GM18868 (cell line): ENCODE data around the gene ZNF524.
"Not testable (repeated sequence)": the region's sequence is repeated elsewhere in the genome, so short reads cannot be mapped to it uniquely, and the experiment has no call there.

ENCODE experiments used
- ATAC-seq: cut with Tn5 transposase; IDR thresholded peaks from one replicate; pipeline ENCODE4 v1.9.1; 2021; ENCODE audit warnings: mild to moderate bottlenecking, moderate library complexity; ENCODE audit not compliant: unreplicated experiment

Gene ZNF524, protein sequence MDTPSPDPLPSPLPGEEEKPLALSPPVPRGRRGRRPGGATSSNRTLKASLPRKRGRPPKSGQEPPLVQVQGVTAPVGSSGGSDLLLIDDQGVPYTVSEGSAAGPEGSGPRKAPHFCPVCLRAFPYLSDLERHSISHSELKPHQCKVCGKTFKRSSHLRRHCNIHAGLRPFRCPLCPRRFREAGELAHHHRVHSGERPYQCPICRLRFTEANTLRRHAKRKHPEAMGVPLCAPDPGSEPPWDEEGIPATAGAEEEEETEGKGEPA

DNA sequence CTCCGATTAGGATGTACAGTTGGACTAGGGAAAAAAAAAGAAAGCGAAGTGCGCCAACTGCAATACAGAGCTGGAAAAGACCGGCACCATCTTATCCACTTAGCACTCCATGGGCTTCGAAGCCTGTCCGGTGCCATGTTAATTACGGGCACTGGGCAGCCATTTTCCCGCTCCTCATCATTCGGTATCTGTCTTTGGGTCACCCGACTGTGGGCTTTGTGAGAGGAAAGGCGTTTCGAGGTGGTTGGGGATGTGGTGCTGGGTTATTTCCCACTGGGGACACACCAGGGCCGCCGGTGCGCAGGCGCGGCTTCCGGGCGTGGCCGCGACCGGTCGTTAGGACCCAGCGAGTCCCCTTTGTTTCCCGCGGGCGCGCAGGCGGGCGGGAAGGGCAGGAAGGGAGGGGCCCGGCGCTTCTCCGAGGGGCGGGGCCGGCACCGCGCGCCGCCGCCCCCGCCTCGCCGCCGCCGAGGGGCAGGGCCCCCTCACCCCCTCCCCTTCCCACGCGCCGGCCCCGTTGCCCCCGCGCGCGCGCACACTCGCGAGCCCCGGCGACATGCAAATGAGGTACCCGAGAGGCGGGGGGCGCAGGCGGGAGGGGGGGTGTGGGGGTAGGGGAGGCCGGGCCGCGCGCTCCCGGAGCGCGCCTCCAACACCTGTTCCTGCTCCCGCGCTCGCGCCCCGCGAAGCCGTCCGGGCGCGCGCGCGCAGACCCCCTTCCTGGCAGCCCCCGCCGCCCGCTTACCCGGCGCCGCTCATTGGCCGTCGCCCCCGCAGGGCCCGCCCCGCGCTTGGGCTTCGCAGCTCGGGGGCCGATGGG, at the start of gene ZNF524:
ZNF524 (plus strand) TSS at position 447 of the 820 bp plus-strand sequence. CDS start 1,825 bp downstream, outside the sequence.
- ATAC-seq: peak; percentile 47

DNA sequence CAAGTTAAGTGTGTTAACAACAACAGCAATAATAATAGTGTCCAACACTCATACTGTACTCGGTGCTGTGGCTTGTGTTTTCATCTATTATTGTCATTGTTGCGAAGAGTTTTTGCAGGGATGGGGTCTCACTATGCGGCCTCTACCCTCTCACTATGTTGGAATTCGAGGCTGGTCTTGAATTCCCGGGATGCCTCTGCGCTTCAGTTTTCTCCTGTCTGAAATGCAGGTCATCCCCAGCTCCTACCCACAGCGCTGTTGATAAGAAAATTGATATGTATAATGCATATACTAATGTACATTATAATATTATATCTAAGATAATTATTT, 49.8 kb upstream of the ZNF524 start:
- no peak for ATAC-seq

DNA sequence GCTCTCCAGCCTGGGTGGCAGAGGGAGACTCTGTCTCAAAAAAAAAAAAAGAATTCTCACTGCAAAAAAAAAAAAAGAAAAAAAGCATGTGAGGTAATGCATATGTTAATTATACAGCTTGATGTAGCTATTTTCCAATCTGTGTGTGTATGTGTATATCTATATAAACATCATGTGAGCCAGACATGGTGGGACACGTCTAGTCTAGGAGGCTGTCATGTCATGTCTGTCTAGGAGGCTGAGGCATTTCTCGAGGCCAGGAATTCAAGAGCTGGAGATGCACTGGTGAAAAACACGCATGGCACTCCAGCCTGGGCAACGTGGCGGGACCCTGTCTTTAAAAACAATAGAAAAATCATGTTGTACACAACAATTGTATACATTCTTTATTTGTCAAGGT, 47.9 kb upstream of the ZNF524 start:
- no peak for ATAC-seq

DNA sequence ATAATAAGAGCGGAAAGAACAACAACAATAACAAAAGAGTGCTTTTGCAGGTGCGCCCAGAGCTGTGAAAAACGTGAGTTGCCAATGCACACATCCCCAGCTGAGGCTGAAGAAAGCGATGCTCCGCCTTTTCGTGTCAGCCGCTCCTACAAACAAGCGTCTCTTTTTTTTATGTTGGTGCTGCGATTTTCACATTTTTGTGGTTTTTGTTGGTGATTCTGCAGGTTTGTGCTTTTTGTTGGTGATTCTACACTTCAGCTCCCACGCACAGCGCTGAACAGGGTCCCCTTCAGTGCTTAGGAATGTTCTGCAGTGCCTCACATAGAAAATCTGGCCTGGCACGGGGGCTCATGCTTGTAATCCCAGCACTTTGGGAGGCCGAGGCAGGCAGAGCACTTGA, 47.5 kb upstream of the ZNF524 start:
- ATAC-seq: no peak

DNA sequence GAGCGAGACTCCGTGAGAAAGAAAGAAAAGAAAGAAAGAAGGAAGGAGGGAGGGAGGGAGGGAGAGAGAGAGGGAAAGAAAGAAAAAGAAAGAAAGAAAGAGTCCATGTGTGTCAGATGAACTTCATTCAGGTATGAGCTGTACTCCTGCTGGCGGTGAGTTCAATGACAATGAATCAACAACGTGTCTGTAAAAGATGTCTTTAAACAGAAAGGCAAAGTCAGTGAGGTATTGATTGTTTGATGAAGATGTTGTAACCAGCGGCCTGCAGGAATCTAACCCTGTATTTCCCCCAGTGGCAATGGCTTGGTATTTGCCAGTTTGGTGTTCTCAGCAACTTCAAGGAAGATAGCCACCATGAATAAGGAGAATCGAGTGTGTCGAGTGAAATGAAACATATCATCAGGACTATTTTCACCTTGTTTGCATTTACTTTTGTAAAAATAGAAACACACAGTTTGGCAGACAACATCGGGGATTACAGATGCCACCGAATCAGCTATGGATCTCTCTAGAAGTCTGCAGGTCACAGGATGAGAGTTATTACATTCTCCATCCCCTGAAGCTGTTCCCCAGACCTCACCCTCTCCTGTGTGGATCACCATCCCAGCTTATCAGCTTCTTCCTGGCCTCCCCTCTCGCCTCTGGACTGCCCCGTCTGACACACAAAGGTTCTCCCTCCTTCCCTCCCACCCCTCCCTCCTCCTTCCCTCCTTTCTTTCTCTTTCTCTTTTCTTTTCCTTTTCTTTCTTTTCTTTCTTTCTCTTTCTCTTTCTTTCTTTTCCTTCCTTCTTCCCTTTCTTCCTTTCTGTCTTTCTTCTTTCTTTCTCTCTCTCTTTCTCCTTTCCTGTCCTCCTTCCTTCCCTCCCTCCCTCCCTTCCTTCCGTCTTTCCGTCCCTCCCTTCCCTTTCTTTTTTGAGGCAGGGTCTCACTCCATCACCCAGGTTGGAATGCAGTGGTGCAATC, 46.6 kb upstream of the ZNF524 start:
- ATAC-seq: no peak

DNA sequence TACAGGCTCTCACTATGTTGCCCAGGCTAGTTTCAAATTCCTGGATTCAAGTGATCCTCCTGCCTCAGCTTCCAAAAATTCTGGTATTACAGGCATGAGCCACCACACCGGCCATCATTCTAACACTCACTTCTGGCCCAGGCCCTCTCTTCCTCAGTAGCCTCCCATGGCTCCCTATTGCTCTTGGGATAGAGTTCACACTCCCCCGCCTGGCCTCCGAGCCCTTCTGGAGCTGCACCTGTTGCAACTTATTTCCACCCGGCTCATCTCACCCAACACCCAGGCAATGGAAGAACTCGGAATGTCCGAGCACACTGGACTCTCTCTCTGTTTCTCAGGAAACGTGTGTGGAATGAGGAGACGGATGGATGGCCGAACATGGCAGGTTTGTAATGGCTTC, 45.8 kb upstream of the ZNF524 start:
- ATAC-seq: no peak

DNA sequence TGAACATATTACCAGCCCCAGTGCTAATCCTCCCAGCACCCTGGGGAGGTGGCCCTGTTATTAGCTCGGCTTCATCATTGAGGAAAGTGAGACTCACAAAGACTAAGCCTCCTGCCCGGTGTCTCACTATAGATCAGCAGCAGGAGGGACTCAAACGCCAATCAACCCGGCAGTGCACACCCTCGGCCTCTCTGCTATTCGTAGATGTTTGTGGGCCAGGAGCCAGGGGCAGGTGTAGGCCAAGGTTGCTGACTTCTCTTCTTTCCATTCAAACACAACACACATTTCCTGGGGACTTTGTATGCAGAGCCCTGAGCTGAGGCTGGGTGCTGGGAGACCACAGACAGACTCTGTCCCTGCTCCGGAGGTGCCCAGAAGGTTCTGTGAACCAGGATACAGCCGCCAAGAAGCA, 45.3 kb upstream of the ZNF524 start:
- no peak for ATAC-seq

DNA sequence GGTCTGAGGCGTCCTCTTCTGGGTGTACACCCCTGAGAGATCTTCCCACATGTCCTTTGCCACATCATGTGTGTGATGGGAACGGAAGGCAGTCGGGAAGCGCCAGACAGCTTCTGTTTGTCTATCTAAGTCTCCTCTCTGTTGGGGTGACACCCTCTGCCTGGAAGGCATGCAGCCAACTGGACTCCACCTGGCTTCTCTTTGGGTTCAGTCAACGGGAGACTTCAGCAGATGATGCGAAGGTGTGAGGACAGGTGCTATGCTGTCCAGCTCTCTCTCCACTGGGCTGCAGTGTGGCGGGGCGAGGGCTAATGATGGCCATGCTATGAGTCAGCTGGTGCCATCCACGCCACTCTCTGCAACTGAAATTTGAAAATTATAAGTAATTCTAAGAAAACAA, 40.4 kb upstream of the ZNF524 start:
- ATAC-seq: no peak

DNA sequence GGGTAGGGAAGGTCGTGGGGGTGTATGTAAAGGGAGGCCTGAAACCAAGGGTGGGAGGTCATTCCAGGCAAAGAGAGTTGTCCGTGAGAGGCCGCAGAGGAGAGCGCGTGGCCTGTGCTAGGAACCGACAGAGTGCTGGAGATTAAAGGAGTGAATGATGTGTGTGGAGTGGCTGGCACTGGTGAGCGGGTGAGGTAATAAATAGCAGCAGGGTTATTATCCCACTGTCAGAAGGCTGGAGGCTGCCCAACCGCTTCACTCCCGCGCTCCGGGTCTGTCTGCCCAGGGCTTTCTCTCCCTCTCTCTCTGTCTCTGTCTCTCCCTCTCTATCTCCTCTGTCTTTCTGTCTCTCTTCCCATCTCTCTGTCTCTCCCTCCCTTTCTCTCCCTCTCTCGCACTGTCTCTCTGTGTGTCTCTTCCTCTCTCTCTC, 36.8 kb upstream of the ZNF524 start:
- no peak for ATAC-seq

DNA sequence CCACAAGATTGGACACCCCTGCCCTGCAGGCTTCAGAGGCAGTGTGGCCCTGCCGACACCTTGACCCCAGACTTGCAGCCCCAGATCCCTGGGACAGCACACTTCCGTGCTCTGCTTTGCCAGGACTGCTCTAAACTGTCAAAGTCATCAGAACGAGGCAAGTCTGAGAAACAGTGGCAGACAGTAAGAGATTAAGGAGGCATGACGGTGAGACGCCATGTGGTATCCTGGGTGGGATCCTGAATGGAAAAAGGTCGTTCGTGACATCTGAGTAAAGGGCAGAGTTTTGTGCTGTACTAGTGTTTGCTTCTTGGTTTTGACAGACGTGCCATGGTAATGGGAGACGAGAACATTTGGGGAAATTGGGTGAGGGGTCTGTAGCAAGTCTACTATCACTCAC, 33.3 kb upstream of the ZNF524 start:
- no peak for ATAC-seq

DNA sequence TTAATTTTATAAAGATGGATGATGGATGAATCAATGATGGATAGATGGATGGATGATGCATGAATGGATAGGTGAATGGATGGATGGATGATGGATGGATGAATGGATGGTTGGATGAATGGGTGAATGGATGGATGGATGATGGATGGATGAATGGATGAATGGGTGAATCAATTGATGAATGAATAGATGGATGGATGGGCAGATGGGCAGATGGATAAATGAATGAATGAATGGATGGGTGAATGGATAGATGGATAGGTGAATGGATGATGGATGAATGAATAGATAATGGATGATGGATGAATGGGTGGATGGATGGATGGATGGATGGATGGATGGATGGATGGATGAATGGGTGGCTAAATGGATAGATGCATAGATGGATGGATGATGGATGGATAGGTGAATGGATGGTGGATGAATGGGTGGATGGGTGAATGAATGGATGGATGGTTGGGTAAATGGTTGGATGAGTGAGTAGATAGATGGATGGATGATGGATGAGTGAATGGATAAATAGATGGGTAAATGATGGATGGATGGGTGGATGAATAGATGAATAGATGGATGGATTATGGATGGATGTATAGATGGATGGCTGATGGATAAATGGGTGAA, 32.3 kb upstream of the ZNF524 start:
- no peak for ATAC-seq

DNA sequence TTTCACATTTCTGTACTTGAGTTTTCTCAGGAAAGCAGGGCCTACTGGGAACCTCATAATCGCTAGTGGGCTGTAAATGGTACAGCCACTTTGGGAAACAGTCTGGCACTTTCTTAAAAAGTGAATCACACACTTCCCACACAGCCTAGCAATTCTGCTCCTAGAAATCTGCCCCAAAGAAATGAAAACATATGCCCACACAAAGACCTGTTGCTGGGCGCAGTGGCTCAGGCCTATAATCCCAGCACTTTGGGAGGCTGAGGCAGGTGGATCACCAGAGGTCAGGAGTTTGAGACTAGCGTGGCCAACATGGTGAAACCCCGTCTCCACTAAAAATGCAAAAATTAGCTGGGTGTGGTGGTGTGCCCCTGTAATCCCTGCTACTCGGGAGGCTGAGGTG, 30.6 kb upstream of the ZNF524 start:
- not testable (repeated sequence) for ATAC-seq

DNA sequence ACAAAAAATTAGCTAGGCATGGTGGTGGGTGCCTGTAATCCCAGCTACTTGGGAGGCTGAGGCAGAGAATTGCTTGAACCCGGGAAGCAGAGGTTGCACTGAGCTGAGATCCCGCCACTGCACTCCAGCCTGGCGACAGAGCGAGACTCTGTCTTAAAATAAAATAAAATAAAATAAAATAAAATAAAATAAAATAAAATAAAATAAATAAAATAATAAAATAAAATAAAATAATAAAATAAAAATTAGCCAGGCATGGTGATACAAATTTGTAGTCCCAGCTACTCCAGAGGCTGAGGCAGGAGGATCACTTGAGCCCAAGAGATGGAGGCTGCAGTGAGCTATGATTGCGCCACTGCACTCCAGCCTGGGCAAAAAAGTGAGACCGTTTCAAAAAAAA, 26.2 kb upstream of the ZNF524 start:
- ATAC-seq: not testable (repeated sequence)

DNA sequence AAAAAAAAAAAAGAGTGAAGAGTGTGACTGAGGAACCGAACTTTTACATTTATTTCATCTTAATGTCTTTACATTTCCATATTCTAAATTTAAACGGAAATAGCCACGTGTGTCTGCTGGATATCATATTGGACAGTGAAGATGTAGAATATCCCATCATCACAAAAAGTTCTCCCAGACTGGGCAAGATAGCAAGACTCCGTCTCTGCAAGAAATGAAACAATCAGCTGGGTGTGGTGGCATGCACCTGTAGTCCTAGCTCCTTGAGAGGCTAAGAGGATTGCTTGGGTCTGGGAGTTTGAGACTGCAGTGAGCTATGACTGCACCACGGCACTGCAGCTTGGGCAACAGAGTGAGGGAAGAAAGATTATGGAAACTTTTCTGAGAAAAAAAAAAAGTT, 23.3 kb upstream of the ZNF524 start:
- ATAC-seq: no peak

DNA sequence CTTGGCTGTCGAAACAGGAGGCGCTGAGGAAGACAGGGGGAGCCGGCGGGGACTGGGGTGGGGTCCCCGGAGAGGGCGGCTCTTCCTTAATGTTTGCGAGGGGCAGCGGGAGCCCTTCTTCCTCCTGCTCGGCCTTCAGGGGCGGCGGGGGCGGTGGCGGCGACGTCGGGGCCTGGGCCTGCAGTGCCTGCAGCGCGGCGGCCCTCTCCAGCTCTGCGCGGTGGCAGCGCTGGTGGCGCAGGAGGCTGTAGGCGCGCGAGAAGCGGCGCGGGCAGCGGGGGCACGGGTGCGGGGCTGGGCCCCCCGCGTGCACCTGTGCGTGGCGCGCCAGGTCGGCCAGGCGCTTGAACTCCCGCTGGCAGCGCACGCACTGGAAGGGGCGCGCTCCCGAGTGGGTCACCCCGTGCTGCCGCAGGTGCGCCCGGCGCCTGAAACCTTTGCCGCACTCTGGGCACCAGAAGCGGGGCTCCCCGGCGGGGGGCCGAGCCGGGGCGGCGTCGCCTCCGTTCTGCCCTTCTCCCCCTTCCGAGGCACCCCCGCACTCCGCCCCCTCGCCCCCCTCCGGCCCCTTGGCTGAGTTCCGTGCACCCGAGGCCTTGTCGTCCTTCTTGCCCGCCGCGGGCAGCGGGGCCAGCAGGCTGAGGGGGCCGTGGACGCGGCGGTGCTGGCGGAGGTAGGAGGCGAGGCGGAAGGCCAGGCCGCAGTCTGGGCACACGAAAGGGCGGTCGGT, 21.9 kb upstream of the ZNF524 start:
- no peak for ATAC-seq

DNA sequence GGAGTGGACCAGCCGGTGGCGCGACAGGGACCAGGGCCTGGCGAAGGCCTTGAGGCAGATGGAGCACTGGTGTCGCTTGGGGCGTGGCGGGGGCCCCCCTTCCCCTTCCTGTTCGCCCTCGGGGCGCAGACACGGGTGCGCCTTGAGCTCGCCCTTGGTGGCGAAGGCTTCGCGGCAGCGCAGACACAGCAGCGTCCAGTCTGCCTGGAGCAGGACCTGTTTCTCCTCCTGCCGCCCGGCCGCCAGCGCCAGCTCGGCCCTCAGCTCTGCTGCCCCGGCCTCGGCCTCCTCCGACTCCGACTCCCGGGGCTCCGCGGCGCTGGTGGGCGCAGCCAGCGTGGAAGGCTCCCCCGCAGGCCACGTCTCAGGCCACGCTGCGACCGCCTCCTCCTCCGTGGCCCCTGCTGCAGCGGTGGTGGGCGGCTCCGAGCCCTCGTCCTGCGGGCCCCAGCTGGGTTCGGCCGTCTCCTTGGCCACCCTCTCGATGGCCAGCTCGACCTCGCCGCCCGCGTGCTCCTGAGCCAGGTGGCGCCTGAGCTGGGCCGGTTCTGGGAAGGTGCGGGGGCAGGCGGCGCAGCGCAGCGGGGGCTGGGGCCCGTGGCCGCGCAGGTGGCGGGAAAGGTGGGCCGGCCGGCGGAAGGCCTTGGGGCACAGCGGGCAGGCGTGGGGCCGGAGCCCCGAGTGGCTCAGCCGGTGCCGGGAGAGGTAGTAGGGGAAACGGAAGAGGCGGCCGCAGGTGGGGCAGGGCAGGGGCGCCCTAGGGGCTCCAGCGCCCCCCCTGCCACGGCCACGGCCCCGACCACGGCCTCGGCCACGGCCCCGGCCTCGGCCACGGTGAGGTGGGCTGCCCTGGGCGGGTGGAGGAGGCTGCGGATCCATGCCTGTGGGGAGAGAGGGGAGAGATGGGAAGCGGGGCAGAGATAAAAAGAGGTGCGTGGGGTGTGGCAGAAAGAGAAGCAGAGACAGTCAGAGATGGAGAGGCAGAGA, 21.0 kb upstream of the ZNF524 start:
- ATAC-seq: no peak

DNA sequence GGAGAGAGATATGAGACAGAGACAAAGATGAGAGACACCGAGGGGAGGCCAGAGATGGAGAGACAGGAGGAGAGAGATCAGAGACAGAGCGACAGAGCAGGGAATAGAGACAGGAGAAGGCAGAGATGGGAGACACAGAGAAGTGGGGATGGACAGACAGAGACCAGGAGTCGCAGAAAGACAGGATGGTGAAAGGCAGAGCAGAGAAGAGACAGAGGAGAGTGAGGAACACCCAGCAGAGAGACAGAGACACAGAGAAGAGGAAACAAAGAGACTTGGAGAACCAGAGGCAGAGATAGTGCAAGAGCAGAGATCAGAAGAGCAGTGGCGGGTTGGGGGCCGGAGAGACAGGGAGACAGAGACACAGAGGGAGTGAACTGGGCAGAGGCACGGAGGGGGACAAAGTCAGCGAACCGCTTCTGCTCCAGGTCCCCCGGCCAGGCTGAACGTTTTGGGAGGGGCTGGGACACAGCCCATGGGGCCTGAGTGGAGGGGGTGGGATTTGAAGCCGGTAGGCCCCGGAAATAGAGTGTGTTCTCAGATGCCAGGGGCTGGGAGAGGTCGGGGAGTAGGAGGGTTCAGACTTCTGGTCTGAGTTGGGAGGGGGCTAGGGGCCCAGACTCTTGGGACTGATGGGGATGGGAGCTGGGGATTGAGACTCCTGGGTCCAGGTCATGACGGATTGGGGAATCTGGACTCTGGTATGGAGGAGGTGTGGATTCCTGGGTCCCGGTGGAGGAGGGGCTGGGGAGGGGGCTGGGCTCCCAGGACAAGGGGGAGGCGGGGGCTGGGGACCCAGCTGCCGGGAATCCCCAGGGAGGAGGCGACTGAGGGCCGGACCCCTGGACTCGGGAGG, 20.1 kb upstream of the ZNF524 start:
- ATAC-seq: no peak

DNA sequence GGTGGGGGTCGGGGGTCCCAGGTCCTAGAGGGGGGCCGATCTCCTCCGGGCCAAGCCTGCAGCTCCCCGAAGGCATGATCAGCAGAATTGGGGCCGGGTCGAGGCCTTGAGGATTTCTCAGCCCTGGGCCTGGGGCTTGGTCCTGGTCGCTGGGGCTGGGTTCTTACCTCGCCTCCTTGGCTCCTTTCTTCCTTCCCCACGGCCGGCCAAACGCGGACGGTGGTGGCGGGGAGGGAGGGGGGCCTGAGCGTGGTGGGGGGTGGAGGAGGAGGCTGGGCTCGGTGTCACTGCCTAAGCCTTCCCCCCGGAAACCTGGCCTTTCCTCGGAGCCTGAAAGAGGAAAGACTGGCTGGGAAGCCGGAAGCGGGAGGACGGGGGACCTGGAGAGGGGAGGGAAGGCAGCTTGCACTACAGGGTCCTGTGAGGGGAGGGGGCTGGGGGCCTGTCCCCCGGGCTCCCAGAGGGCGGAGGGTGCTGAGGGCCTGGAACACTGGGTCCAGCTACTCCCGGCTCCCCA, 19.4 kb upstream of the ZNF524 start, which contains the start of gene ZNF579:
ZNF579 (minus strand) TSS at position 221 of the 517 bp plus-strand sequence. CDS start 1,209 bp downstream, outside the sequence.
- no peak for ATAC-seq
